Heart left ventricle (tissue), 16 donors: ENCODE measurements around the gene CARD10. TPM values are rescaled to one million over a fixed set of nuclear protein-coding genes. Genes with fewer than 3 reads are reported as not detected.

Source experiments
- ATAC-seq, 4 donors: fragments of 200-7000 bp; cut with Tn5 transposase; one replicate each; pipeline ENCODE4 v1.9.1; 2020 to 2022; ENCODE audit warnings: moderate library complexity in 4 of 4, mild to moderate bottlenecking in 3 of 4, moderate number of reproducible peaks in 1 of 4
- DNase-seq, 5 donors: peaks; one replicate each; pipeline ENCODE4 v3.0.0-alpha.2; 2020
- H3K27ac ChIP-seq, 12 donors: fragments of 200-600 bp; sonication (generic) in 4 of 12; one replicate each; pipeline versions ENCODE4 v1.5.0 to v1.8.0; 2016 to 2022; ENCODE audit warnings: mild to moderate bottlenecking in 2 of 12
- H3K27me3 ChIP-seq, 9 donors: fragments of 200-600 bp; sonication (generic) in 2 of 9; one replicate each; pipeline versions ENCODE4 v1.5.1 to v1.8.0; 2016 to 2022; ENCODE audit warnings: mild to moderate bottlenecking in 3 of 9
- H3K36me3 ChIP-seq, 9 donors: fragments of 200-600 bp; sonication (generic) in 2 of 9; one replicate each; pipeline versions ENCODE4 v1.5.0 to v1.8.0; 2018 to 2022; ENCODE audit warnings: mild to moderate bottlenecking in 2 of 9
- H3K4me1 ChIP-seq, 12 donors: fragments of 200-600 bp; sonication (generic) in 4 of 12; one replicate each; pipeline versions ENCODE4 v1.5.0 to v1.8.0; 2016 to 2022; ENCODE audit warnings: mild to moderate bottlenecking in 3 of 12
- H3K4me3 ChIP-seq, 12 donors: fragments of 200-600 bp; sonication (generic) in 4 of 12; one replicate each; pipeline versions ENCODE4 v1.5.0 to v1.8.0; 2017 to 2022; ENCODE audit warnings: mild to moderate bottlenecking in 9 of 12, moderate library complexity in 4 of 12
- H3K9me3 ChIP-seq, 12 donors: fragments of 200-600 bp; sonication (generic) in 4 of 12; one replicate each; pipeline versions ENCODE4 v1.5.0 to v1.8.0; 2016 to 2022; ENCODE audit warnings: mild to moderate bottlenecking in 1 of 12
- CTCF ChIP-seq, 12 donors: fragments of 200-600 bp; sonication (generic) in 4 of 12; IDR thresholded peaks; one replicate each; pipeline versions ENCODE4 v1.5.0 to v1.8.0; 2018 to 2022; ENCODE audit warnings: antibody characterized with exemption in 12 of 12, mild to moderate bottlenecking in 5 of 12
- POLR2A ChIP-seq, 2 donors: fragments of 450-650 bp; IDR thresholded peaks; one replicate each; pipeline ENCODE4 v1.6.1; 2017; ENCODE audit warnings: antibody characterized with exemption in 2 of 2, mild to moderate bottlenecking in 2 of 2, moderate library complexity in 2 of 2
- WGBS, 4 donors: extraction: QIAGEN DNeasy Blood & Tissue Kit in 2 of 4; methylation state at CpG; one replicate each; pipeline versions ENCODE4 v1.1.5 to v1.1.7; 2013 to 2018; 5-methylcytosine and 5-hydroxymethylcytosine counted together
- intact Hi-C, 10 donors: fragments of 100-400 bp; cut with DNase I; formaldehyde crosslinking; loops; one replicate each; pipeline versions ENCODE4 v1.11.1 to v1.14.2; 2022
- polyA plus RNA-seq, 2 donors: library from polyadenylated mRNA; stranded (reverse); fragments of 200-250 nt; gene quantifications; one replicate each; pipeline ENCODE4 v1.2.3, GENCODE V29; 2013
- total RNA-seq, 9 donors: library from RNA; depleted of rRNA in 2 of 9; stranded (reverse); fragments of >200 nt in 2 of 9; fragmentation: NEBNext Ultra II Directional in 3 of 9; extraction: Animal tissue kit (Norgen Biotek cat#: 25700) in 3 of 9; gene quantifications; one replicate each; pipeline versions ENCODE4 v1.1.0 to v1.2.4, GENCODE V29; 2016 to 2023
- donor health status: ischemic (EF 13 %, LVEDD 7.1; RV severe dilation, severe dysfunction).
- donor health status: healthy with polysubstance abuse.
- donor health status: DM: no; HTN: yes; CAD: no.
- donor health status: DM: no; HTN: no; CAD: no.
- donor health status: ischemic (EF 25% LVEDD 6.9; RV normal size, moderate dysfunction).
- donor health status: ischemic (EF 25% LVEDD 5.7; RV mildly dilated, moderate dysfunction).
- donor health status: healthy.
- donor health status: DM: yes; HTN: yes; CAD: no.
- donor health status: ischemic (EF 35%, LVEDD 5.7; RV mildly dilated, moderate dysfunction).
- donor health status: nonischemic (EF 11% LVEDD 7.7; RV severe dilation, severe dysfunction).
- donor health status: DM: yes; HTN: yes; CAD: no.
- donor health status: PGD.
- donor health status: ischemic (EF 29% LVEDD 5.4; RV normal size, mild dysfunction).
- donor health status: nonischemic (EF 23%, LVEDD 6.1; RV moderate dilation, normal function).

The CARD10 gene
- total and polyA plus RNA-seq, 11 donors = 5.2 to 13.9 (median 8.1) TPM

- intact Hi-C loops = loop anchor here in 1 of 10 donors (2.0 kb wide), 1 partner anchor 15 kb away; no protein-coding TSS in a partner anchor
- peak in 1 of 5 donors; percentile 25 for DNase-seq
- no peak for ATAC-seq
- Histone ChIP-seq H3K4me1 (peaks cover 15 to 93% (median 71%) of the 10 kb centered on the region in 12 donors), H3K27ac (peak overlapping the region; percentile 26 to 100 (median 96)), H3K4me3 (peak overlapping the region; percentile 60 to 93 (median 68)), H3K27me3 (peaks cover 0 to 30% (median 0%) of the 10 kb centered on the region in 9 donors), H3K36me3 (peaks cover 0 to 25% (median 11%) of the 10 kb centered on the region in 9 donors), H3K9me3 (no peaks in the 10 kb centered on the region)
- 49 to 62% (median 58%) methylated on average over 14 of the region's 14 CpGs for whole genome bisulfite sequencing, 4 donors
- TF ChIP-seq POLR2A (IDR thresholded peaks at IDR 0.05) = no peak
- peak in 1 of 12 donors; percentile 14 for TF ChIP-seq CTCF (IDR thresholded peaks at IDR 0.05)
Observed at GRCh38 chr22:37562049-37562875, 43.0 kb upstream of the CARD10 start.

GRCh38 chr22:37561212-37562048 is 42.2 kb upstream of the CARD10 start:
- no peaks in the 10 kb centered on the region for H3K9me3 ChIP-seq
- peak; percentile 56 to 76 (median 66) for ATAC-seq
- peak overlapping the region; percentile 90 to 100 (median 97) for H3K27ac ChIP-seq
- peak; percentile 89 to 93 (median 92) for DNase-seq
- H3K4me1 ChIP-seq = peaks cover 18 to 93% (median 72%) of the 10 kb centered on the region in 12 donors
- WGBS, 4 donors = 0 to 1% (median 1%) methylated on average over 39 to 56 of the region's 56 CpGs
- intact Hi-C loops = loop anchor here in 6 of 10 donors (1.0 to 2.0 kb wide), 2 partner anchors 15 kb away; no protein-coding TSS in a partner anchor
- peaks cover 0 to 17% (median 6%) of the 10 kb centered on the region in 9 donors for H3K36me3 ChIP-seq
- TF ChIP-seq POLR2A (IDR thresholded peaks at IDR 0.05) (no peak), CTCF (IDR thresholded peaks at IDR 0.05) (peak; percentile 75 to 93 (median 84))
- H3K27me3 ChIP-seq = peaks cover 0 to 30% (median 0%) of the 10 kb centered on the region in 9 donors
- peak overlapping the region; percentile 60 to 93 (median 68) for H3K4me3 ChIP-seq

GRCh38 chr22:37560608-37561211 is 41.5 kb upstream of the CARD10 start:
- H3K27ac ChIP-seq = peak overlapping the region; percentile 90 to 100 (median 97)
- TF ChIP-seq CTCF (IDR thresholded peaks at IDR 0.05) (no peak), POLR2A (IDR thresholded peaks at IDR 0.05) (no peak)
- peaks cover 16 to 87% (median 67%) of the 10 kb centered on the region in 12 donors for H3K4me1 ChIP-seq
- peaks cover 0 to 10% (median 0%) of the 10 kb centered on the region in 9 donors for H3K36me3 ChIP-seq
- H3K27me3 ChIP-seq = peaks cover 0 to 30% (median 0%) of the 10 kb centered on the region in 9 donors
- intact Hi-C loops = loop anchor here in 5 of 10 donors (1.0 to 2.0 kb wide), 2 partner anchors 14 kb away; no protein-coding TSS in a partner anchor
- H3K4me3 ChIP-seq = peak overlapping the region; percentile 60 to 93 (median 68)
- peak; percentile 74 to 83 (median 81) for DNase-seq
- peak in 3 of 4 donors; percentile 16 to 40 (median 35) for ATAC-seq
- H3K9me3 ChIP-seq = no peaks in the 10 kb centered on the region
- WGBS, 4 donors = 0 to 2% (median 1%) methylated on average over 29 to 72 of the region's 72 CpGs
